Panc1 (cell line): ENCODE measurements around the gene TRIO. TPM values are rescaled to one million over a fixed set of nuclear protein-coding genes. Genes with fewer than 3 reads are reported as not detected.

Experiments used
- ATAC-seq: fragments of 200-7000 bp; cut with Tn5 transposase; 2 replicates; pipeline ENCODE4 v1.9.1; 2020; ENCODE audit warnings: mild to moderate bottlenecking, moderate library complexity
- BruUV-seq: library from RNA; stranded (reverse); fragments of 400-500 nt; replicated peaks from 2 replicates; lab custom pipeline; 2021; lab: Mats Ljungman, UMichigan
- CTCF ChIA-PET: fragments of 300-600 bp; sonication (Branson Sonifier 250); formaldehyde crosslinking; loops from one replicate; lab custom pipeline; 2022; ENCODE audit warnings: antibody characterized with exemption; lab: Charles Lee
- POLR2A ChIA-PET: fragments of 300-600 bp; sonication (Branson Sonifier 250); formaldehyde crosslinking; loops from one replicate; lab custom pipeline; 2022; ENCODE audit warnings: antibody characterized with exemption; lab: Charles Lee
- DNase-seq: peaks from one replicate; pipeline ENCODE4 v3.0.0-alpha.2; 2010; ENCODE audit warnings: low read depth, low spot score
- H3K27ac ChIP-seq: 2 replicates; pipeline ENCODE4 v1.5.1; 2011; ENCODE audit warnings: mild to moderate bottlenecking, low read length, inconsistent platforms
- H3K27me3 ChIP-seq: fragments of 200-500 bp; sonication (Bioruptor generic); 2 replicates; pipeline ENCODE4 v1.6.0; 2014; ENCODE audit warnings: low read length, inconsistent platforms; ENCODE audit not compliant: control insufficient read depth, insufficient read depth
- H3K36me3 ChIP-seq: fragments of 200-500 bp; sonication (Bioruptor generic); 2 replicates; pipeline ENCODE4 v1.5.1; 2014; ENCODE audit warnings: inconsistent platforms, mild to moderate bottlenecking, low read length, moderate library complexity; ENCODE audit not compliant: control insufficient read depth, insufficient read depth
- H3K4me1 ChIP-seq: 2 replicates; pipeline ENCODE4 v1.5.1; 2011; ENCODE audit warnings: inconsistent platforms, mild to moderate bottlenecking, low read length, moderate library complexity; ENCODE audit not compliant: control insufficient read depth, insufficient read depth
- H3K4me3 ChIP-seq, 2 experiments: 2 replicates each; pipeline ENCODE4 v1.5.1; 2011 to 2012; ENCODE audit warnings: low read depth in 2 of 2, low read length in 2 of 2, mild to moderate bottlenecking in 2 of 2, inconsistent platforms in 1 of 2, moderate library complexity in 1 of 2
- H3K9me3 ChIP-seq: fragments of 200-500 bp; sonication (Bioruptor generic); 2 replicates; pipeline ENCODE4 v1.5.1; 2014; ENCODE audit warnings: low read depth, mild to moderate bottlenecking, inconsistent platforms, low read length, moderate library complexity; ENCODE audit not compliant: control insufficient read depth, insufficient read depth
- POLR2AphosphoS5 ChIP-seq: IDR thresholded peaks from 2 replicates; pipeline ENCODE4 v1.6.1; 2012; ENCODE audit warnings: mild to moderate bottlenecking, low read depth, low read length, moderate library complexity
- SIN3A ChIP-seq: IDR thresholded peaks from 2 replicates; pipeline ENCODE4 v1.6.1; 2012; ENCODE audit warnings: low read depth, mild to moderate bottlenecking, low read length, moderate library complexity, borderline replicate concordance; ENCODE audit not compliant: insufficient read depth
- TCF7L2 ChIP-seq: IDR thresholded peaks from 2 replicates; pipeline ENCODE4 v1.6.1; 2011; ENCODE audit warnings: mild to moderate bottlenecking, low read depth, low read length, inconsistent platforms
- in situ Hi-C: cut with HindIII; loops from 2 replicates; pipeline ENCODE4 v1.10.0; 2016; ENCODE audit warnings: low sequenced_read_pairs, low pct_unique_long_range_greater_than_20kb
- intact Hi-C: fragments of 100-400 bp; cut with micrococcal nuclease; formaldehyde crosslinking; loops from one replicate; pipeline ENCODE4 v1.10.0; 2022; ENCODE audit not compliant: unreplicated experiment
- total RNA-seq: library from RNA; stranded (reverse); gene quantifications from one replicate; pipeline ENCODE4 v1.2.1, GENCODE V29; 2021; ENCODE audit not compliant: unreplicated experiment
- TF ChIP-seq, protein P1 (sequence below), 2 experiments: IDR thresholded peaks; 2 replicates each; pipeline ENCODE4 v1.6.1; 2011 to 2012; ENCODE audit warnings: low read depth in 2 of 2, control low read depth in 1 of 2, low read length in 1 of 2, mild to moderate bottlenecking in 1 of 2, moderate library complexity in 1 of 2; ENCODE audit not compliant: insufficient read depth in 1 of 2
- TF ChIP-seq, protein P2 (sequence below): fragments of 450-650 bp; IDR thresholded peaks from 2 replicates; pipeline ENCODE4 v1.5.1; 2017; ENCODE audit warnings: mild to moderate bottlenecking

The TRIO gene
- total RNA-seq, 1 experiment from 2014 or later, result 349 TPM

DNA sequence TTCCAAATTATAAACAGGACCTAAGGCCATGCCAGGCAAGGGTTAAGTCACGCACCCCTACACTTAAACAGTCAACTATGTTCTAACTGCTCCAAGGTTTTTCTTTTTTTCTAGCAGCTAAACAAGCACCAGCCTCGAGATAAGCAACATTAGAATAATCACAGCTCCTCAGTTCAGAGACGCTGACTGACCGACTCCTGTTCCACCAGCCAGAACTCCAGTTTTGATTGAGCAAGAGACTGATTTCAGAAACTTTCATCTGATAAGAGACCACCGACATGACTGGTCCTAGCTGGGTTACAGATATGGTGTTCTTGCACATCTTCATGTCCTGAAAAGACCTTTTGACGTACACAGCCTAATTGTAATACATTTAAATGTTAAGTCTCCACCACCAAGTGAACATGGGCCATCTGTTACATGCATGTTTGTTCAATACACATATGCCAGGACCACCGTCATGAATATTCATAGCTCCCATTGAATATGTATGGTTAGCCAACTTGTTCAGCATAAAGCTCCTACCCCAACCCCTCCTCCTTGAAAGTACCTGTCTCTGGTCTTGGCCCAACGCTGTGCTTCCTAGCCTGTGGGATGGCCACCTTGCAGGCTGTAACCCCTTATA lies 414.8 kb downstream of the TRIO start:
- TF ChIP-seq SIN3A, result no peak
- no peak for TF ChIP-seq TCF7L2
- TF ChIP-seq, protein P1, sequence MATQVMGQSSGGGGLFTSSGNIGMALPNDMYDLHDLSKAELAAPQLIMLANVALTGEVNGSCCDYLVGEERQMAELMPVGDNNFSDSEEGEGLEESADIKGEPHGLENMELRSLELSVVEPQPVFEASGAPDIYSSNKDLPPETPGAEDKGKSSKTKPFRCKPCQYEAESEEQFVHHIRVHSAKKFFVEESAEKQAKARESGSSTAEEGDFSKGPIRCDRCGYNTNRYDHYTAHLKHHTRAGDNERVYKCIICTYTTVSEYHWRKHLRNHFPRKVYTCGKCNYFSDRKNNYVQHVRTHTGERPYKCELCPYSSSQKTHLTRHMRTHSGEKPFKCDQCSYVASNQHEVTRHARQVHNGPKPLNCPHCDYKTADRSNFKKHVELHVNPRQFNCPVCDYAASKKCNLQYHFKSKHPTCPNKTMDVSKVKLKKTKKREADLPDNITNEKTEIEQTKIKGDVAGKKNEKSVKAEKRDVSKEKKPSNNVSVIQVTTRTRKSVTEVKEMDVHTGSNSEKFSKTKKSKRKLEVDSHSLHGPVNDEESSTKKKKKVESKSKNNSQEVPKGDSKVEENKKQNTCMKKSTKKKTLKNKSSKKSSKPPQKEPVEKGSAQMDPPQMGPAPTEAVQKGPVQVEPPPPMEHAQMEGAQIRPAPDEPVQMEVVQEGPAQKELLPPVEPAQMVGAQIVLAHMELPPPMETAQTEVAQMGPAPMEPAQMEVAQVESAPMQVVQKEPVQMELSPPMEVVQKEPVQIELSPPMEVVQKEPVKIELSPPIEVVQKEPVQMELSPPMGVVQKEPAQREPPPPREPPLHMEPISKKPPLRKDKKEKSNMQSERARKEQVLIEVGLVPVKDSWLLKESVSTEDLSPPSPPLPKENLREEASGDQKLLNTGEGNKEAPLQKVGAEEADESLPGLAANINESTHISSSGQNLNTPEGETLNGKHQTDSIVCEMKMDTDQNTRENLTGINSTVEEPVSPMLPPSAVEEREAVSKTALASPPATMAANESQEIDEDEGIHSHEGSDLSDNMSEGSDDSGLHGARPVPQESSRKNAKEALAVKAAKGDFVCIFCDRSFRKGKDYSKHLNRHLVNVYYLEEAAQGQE (IDR thresholded peaks at IDR 0.05; ENCODE audit: insufficient read depth in 1 of 2, low read depth in 2 of 2, low read length in 1 of 2), result no peak
- no peak for TF ChIP-seq POLR2AphosphoS5
- TF ChIP-seq, protein P2, sequence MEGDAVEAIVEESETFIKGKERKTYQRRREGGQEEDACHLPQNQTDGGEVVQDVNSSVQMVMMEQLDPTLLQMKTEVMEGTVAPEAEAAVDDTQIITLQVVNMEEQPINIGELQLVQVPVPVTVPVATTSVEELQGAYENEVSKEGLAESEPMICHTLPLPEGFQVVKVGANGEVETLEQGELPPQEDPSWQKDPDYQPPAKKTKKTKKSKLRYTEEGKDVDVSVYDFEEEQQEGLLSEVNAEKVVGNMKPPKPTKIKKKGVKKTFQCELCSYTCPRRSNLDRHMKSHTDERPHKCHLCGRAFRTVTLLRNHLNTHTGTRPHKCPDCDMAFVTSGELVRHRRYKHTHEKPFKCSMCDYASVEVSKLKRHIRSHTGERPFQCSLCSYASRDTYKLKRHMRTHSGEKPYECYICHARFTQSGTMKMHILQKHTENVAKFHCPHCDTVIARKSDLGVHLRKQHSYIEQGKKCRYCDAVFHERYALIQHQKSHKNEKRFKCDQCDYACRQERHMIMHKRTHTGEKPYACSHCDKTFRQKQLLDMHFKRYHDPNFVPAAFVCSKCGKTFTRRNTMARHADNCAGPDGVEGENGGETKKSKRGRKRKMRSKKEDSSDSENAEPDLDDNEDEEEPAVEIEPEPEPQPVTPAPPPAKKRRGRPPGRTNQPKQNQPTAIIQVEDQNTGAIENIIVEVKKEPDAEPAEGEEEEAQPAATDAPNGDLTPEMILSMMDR, result no peak
- Histone ChIP-seq H3K27me3 (peaks cover 12% of the 10 kb centered on the region), H3K4me3 (no peak overlapping the region), H3K4me1 (no peaks in the 10 kb centered on the region), H3K27ac (no peak overlapping the region), H3K9me3 (no peaks in the 10 kb centered on the region), H3K36me3 (no peaks in the 10 kb centered on the region)
- no peak for DNase-seq
- intact Hi-C loops (no loop called here), in situ Hi-C loops (no loop called here)
- BruUV-seq, result no TSS peak
- ChIA-PET CTCF (no interaction called here), POLR2A (no interaction called here)
- no peak for ATAC-seq

Other genes starting within 250 kb of the TRIO start
- 8.0 TPM for gene DNAH5, start 198.7 kb upstream of the TRIO start, total RNA-seq